HG02623 (cell line): ENCODE measurements around the gene B4GALNT3.
"Not testable (repeated sequence)": the region's sequence is repeated elsewhere in the genome, so short reads cannot be mapped to it uniquely, and the experiment has no call there.

ENCODE experiments used
- ATAC-seq: cut with Tn5 transposase; IDR thresholded peaks from one replicate; pipeline ENCODE4 v1.9.1; 2021; ENCODE audit warnings: moderate library complexity; ENCODE audit not compliant: unreplicated experiment

B4GALNT3 gene

GRCh38 chr12:573232-573631, 113.5 kb downstream of the B4GALNT3 start:
- no peak for ATAC-seq

DNA sequence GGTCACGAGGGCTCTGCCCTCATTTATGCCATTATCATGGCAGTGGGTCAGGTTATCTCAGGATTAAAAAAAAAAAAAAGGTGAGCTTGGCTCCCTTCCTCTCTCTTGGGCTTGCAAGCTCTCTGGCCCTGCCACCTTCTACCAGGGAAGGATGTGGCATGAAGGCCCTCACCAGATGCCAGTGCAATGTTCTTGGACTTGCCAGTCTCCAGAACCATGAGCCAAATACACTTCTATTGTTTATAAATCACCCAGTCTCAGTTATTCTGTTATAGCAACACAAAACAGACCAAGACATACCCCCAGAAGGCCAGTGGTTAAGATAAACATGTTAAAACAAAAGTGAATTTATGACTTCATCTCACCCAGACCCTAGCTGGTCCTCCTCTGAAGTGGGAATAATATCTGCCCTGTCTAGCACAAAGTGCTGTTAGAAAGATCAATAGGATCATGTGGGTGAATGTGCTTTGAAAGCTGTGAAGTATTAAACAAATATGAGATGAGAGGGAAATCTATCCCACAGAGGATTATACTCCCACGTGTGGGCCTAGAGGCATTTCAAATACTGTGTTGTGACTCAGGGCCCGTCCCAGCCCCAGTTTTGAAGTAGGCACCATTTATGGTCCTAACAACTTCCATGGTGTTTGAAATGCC, 114.9 kb downstream of the B4GALNT3 start:
- ATAC-seq = no peak

- ATAC-seq = no peak
Measured at GRCh38 chr12:575129-575502, 115.4 kb downstream of the B4GALNT3 start.

- ATAC-seq = no peak
Measured at GRCh38 chr12:575948-576614, 116.3 kb downstream of the B4GALNT3 start.

- no peak for ATAC-seq
Measured at GRCh38 chr12:576615-577110, 116.9 kb downstream of the B4GALNT3 start.

- not testable (repeated sequence) for ATAC-seq
Measured at GRCh38 chr12:577994-578747, 118.4 kb downstream of the B4GALNT3 start.

GRCh38 chr12:578748-579419, 119.1 kb downstream of the B4GALNT3 start:
- ATAC-seq = no peak

- ATAC-seq = no peak
Measured at GRCh38 chr12:579420-580110, 119.8 kb downstream of the B4GALNT3 start.

- no peak for ATAC-seq
Measured at GRCh38 chr12:580813-581212, 121.1 kb downstream of the B4GALNT3 start.

GRCh38 chr12:581321-581720, 121.6 kb downstream of the B4GALNT3 start:
- ATAC-seq = no peak

- ATAC-seq = no peak
Measured at GRCh38 chr12:581746-582145, 122.0 kb downstream of the B4GALNT3 start.

DNA sequence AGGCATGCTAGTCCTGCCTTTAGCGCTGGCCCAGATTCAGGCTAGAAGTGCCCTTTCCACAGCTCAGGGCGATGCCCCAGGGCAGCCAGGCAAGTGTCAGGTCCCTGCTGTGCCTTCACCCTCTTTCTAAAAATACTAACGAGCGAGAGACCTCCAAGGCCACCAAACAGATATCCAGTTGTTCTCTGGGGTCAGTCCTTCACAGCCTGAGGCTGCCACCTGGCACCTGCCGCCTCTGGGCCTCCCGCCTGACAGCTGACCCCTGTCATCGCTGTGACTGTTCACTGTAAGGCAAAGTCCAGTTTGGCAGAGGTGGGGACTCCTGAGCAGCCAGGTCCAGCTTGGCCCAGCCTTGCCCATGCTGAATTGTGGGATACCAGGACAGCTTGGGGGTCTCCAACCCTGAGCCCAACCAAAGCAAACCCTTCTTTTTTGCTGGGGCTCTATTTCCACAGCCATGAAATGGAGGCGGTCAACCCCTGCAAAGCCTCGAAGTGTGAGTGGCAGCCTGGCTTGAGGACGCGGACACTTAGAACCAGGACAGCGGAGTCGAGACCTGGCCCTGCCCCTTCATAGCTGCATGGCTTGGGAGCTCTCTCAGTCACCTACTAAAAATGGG, 123.6 kb downstream of the B4GALNT3 start:
- ATAC-seq = no peak

DNA sequence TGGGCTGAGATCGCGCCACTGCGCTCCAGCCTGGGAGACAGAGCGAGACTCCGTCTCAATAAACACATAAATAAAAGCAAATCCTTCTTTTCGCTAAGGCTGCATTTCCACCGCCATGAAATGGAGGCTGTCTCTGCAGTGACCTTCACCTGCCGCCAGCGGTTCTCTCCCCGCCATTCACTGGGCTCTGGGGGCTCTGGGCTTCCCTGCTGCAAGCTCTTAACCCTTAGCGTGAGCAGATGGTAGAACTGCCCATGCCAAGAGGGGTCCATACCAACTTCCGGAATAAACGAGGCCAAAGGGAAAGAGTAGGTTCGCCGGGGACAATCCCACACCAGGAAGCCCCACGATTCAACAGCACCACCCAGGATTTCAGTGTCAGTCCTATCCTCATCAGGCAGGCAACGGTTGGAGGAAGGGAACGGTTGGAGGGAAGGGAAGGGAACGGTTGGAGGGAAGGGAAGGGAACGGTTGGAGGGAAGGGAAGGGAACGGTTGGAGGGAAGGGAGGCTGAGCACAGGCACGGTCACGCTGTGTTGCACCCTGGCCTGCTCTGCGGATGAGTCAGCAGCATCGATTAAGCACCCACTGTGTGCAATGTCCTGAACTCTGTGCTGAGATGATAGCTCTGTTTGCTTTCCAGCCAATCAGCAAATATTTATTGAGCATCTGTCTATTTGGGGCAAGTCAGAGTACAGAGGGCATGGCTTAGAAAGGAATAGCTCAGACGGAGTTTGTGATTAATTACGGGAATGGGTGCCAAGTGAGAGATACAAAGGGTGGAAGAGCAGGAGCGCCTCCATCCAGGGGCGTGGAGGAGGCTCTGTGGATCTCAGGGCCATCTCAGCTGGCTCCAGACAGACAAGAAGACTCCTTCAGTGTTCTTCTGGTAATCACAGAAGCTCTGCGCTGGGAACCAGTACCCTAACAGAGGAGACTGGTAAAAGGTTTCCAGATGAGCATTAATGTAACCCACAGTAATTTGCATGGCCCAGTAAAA, 125.6 kb downstream of the B4GALNT3 start:
- no peak for ATAC-seq

- no peak for ATAC-seq
Measured at GRCh38 chr12:586318-587071, 126.8 kb downstream of the B4GALNT3 start.

GRCh38 chr12:587132-588023, 127.6 kb downstream of the B4GALNT3 start:
- ATAC-seq = no peak

GRCh38 chr12:588024-588322, 128.2 kb downstream of the B4GALNT3 start:
- no peak for ATAC-seq

DNA sequence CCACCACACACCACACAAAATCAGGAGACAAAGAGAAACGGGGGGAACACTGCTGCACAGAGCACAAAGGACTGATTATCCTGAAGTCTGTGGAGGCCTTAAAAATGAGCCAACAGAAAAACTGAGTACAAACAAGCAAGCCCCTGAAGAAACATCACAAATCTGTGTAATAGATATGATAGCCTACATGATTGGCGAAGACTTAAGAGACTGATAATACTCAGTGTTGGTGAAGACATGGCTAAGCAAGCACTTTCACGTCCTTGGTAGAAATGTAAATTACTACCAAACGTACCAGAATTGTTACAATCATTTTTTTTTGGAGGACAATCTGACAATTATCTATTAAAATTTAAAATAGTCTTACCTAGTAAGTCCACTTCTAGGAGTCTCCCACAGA, 128.9 kb downstream of the B4GALNT3 start:
- no peak for ATAC-seq
